ENCODE data around the gene SLC22A16.

DNA sequence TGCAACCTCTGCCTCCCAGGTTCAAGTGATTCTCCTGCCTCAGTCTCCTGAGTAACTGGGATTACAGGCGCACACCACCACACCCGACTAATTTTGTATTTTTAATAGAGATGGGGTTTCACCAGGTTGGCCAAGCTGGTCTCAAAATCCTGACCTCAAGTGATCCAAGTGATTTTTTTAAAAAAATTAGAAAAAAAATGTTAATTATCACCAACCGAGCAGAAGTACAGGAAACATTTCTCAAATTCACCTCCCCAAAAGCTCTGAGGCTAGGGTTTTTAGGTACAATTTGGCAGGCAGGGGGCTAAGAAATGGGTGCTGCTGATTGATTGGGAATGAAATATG lies 14.9 kb upstream of the SLC22A16 start:
- TF ChIP-seq, protein P1, sequence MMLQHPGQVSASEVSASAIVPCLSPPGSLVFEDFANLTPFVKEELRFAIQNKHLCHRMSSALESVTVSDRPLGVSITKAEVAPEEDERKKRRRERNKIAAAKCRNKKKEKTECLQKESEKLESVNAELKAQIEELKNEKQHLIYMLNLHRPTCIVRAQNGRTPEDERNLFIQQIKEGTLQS (IDR thresholded peaks at IDR 0.05; ENCODE audit: borderline replicate concordance, extremely low read depth, low read depth, low read length) = no peak
- TF ChIP-seq SRF (IDR thresholded peaks at IDR 0.05; ENCODE audit: low read depth in 2 of 2, low read length in 2 of 2) = no peak
- TF ChIP-seq BRCA1 (IDR thresholded peaks at IDR 0.05; ENCODE audit: low read depth, low read length) = no peak
- TF ChIP-seq, protein P2, sequence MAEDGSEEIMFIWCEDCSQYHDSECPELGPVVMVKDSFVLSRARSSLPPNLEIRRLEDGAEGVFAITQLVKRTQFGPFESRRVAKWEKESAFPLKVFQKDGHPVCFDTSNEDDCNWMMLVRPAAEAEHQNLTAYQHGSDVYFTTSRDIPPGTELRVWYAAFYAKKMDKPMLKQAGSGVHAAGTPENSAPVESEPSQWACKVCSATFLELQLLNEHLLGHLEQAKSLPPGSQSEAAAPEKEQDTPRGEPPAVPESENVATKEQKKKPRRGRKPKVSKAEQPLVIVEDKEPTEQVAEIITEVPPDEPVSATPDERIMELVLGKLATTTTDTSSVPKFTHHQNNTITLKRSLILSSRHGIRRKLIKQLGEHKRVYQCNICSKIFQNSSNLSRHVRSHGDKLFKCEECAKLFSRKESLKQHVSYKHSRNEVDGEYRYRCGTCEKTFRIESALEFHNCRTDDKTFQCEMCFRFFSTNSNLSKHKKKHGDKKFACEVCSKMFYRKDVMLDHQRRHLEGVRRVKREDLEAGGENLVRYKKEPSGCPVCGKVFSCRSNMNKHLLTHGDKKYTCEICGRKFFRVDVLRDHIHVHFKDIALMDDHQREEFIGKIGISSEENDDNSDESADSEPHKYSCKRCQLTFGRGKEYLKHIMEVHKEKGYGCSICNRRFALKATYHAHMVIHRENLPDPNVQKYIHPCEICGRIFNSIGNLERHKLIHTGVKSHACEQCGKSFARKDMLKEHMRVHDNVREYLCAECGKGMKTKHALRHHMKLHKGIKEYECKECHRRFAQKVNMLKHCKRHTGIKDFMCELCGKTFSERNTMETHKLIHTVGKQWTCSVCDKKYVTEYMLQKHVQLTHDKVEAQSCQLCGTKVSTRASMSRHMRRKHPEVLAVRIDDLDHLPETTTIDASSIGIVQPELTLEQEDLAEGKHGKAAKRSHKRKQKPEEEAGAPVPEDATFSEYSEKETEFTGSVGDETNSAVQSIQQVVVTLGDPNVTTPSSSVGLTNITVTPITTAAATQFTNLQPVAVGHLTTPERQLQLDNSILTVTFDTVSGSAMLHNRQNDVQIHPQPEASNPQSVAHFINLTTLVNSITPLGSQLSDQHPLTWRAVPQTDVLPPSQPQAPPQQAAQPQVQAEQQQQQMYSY (CRISPR knock-in tag; IDR thresholded peaks at IDR 0.05) = no peak
- no peak for TF ChIP-seq YY1 (IDR thresholded peaks at IDR 0.05; ENCODE audit: low read depth, low read length)
- TF ChIP-seq, protein P3, sequence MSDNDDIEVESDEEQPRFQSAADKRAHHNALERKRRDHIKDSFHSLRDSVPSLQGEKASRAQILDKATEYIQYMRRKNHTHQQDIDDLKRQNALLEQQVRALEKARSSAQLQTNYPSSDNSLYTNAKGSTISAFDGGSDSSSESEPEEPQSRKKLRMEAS (IDR thresholded peaks at IDR 0.05; ENCODE audit: low read depth, low read length) = no peak
- TF ChIP-seq, protein P4, sequence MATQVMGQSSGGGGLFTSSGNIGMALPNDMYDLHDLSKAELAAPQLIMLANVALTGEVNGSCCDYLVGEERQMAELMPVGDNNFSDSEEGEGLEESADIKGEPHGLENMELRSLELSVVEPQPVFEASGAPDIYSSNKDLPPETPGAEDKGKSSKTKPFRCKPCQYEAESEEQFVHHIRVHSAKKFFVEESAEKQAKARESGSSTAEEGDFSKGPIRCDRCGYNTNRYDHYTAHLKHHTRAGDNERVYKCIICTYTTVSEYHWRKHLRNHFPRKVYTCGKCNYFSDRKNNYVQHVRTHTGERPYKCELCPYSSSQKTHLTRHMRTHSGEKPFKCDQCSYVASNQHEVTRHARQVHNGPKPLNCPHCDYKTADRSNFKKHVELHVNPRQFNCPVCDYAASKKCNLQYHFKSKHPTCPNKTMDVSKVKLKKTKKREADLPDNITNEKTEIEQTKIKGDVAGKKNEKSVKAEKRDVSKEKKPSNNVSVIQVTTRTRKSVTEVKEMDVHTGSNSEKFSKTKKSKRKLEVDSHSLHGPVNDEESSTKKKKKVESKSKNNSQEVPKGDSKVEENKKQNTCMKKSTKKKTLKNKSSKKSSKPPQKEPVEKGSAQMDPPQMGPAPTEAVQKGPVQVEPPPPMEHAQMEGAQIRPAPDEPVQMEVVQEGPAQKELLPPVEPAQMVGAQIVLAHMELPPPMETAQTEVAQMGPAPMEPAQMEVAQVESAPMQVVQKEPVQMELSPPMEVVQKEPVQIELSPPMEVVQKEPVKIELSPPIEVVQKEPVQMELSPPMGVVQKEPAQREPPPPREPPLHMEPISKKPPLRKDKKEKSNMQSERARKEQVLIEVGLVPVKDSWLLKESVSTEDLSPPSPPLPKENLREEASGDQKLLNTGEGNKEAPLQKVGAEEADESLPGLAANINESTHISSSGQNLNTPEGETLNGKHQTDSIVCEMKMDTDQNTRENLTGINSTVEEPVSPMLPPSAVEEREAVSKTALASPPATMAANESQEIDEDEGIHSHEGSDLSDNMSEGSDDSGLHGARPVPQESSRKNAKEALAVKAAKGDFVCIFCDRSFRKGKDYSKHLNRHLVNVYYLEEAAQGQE (IDR thresholded peaks at IDR 0.05; ENCODE audit: low read depth, low read length) = no peak
- TF ChIP-seq TAF1 (IDR thresholded peaks at IDR 0.05; ENCODE audit: borderline replicate concordance, low read depth, low read length) = no peak
- TF ChIP-seq, protein P5, sequence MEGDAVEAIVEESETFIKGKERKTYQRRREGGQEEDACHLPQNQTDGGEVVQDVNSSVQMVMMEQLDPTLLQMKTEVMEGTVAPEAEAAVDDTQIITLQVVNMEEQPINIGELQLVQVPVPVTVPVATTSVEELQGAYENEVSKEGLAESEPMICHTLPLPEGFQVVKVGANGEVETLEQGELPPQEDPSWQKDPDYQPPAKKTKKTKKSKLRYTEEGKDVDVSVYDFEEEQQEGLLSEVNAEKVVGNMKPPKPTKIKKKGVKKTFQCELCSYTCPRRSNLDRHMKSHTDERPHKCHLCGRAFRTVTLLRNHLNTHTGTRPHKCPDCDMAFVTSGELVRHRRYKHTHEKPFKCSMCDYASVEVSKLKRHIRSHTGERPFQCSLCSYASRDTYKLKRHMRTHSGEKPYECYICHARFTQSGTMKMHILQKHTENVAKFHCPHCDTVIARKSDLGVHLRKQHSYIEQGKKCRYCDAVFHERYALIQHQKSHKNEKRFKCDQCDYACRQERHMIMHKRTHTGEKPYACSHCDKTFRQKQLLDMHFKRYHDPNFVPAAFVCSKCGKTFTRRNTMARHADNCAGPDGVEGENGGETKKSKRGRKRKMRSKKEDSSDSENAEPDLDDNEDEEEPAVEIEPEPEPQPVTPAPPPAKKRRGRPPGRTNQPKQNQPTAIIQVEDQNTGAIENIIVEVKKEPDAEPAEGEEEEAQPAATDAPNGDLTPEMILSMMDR (IDR thresholded peaks at IDR 0.05 in 2 of 3, conservative IDR thresholded peaks at IDR 0.05 in 1 of 3; ENCODE audit: control insufficient read depth in 2 of 3, extremely low read depth in 1 of 3, insufficient read depth in 1 of 3, low read depth in 3 of 3, low read length in 3 of 3) = no peak

Data from GM12878 (cell line).